Mesothelial cell of epicardium (in vitro differentiated cells): ENCODE results near the gene LRMDA. TPM values are rescaled to one million over a fixed set of nuclear protein-coding genes. Genes with fewer than 3 reads are reported as not detected.

ENCODE experiments used
- DNase-seq, 2 experiments: peaks; one replicate each; pipeline ENCODE4 v3.0.0; 2021; ENCODE audit warnings: low spot score in 2 of 2; ENCODE audit not compliant: unreplicated experiment in 2 of 2
- H3K27ac Mint-ChIP-seq: 2 replicates; pipeline ENCODE4 v1.8.0; 2021; ENCODE audit warnings: mixed read lengths
- H3K27me3 Mint-ChIP-seq: 2 replicates; pipeline ENCODE4 v1.8.0; 2021; ENCODE audit warnings: low read depth, mixed read lengths
- H3K36me3 Mint-ChIP-seq: 2 replicates; pipeline ENCODE4 v1.8.0; 2021; ENCODE audit warnings: mixed read lengths
- H3K4me1 Mint-ChIP-seq: 2 replicates; pipeline ENCODE4 v1.8.0; 2021; ENCODE audit warnings: mixed read lengths
- H3K4me3 Mint-ChIP-seq: 2 replicates; pipeline ENCODE4 v1.8.0; 2021; ENCODE audit warnings: mild to moderate bottlenecking, moderate library complexity, mixed read lengths
- H3K9me3 Mint-ChIP-seq: 2 replicates; pipeline ENCODE4 v1.8.0; 2021; ENCODE audit warnings: mixed read lengths
- total RNA-seq: library from RNA; stranded (reverse); gene quantifications from 3 replicates; pipeline ENCODE4 v1.2.1, GENCODE V29; 2021
- TF ChIP-seq, protein P1 (sequence below): fragments of 200-600 bp; sonication (generic); IDR thresholded peaks from one replicate; pipeline ENCODE4 v1.5.0; 2021; ENCODE audit warnings: antibody characterized with exemption; ENCODE audit not compliant: unreplicated experiment

LRMDA gene
- total RNA-seq, 1 donor from 2014 or later: 2.0 TPM

DNA sequence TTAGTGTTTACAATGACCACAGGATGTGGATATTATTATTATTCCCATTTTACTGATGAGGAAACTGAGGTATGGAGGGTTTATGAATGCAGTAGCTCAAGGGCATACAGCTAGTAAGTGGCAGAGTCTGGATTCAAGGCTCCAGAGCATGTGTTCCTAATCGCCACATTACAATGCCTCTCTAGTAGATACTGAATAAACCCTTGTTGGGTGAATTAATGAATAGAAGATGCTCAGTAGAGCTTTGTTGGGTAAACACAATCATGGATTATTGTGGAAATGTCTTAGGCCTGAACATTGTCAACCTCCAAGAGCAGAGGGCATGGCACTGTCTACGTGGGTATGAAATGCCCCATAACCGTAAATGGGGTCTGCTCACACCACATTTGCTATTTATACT is 545.3 kb downstream of the LRMDA start:
- Mint-ChIP-seq H3K27ac (no peak overlapping the region), H3K4me3 (no peak overlapping the region), H3K36me3 (no peaks in the 10 kb centered on the region), H3K4me1 (peaks cover 22% of the 10 kb centered on the region), H3K9me3 (no peaks in the 10 kb centered on the region), H3K27me3 (peaks cover 42% of the 10 kb centered on the region)
- no peak for DNase-seq
- TF ChIP-seq, protein P1, sequence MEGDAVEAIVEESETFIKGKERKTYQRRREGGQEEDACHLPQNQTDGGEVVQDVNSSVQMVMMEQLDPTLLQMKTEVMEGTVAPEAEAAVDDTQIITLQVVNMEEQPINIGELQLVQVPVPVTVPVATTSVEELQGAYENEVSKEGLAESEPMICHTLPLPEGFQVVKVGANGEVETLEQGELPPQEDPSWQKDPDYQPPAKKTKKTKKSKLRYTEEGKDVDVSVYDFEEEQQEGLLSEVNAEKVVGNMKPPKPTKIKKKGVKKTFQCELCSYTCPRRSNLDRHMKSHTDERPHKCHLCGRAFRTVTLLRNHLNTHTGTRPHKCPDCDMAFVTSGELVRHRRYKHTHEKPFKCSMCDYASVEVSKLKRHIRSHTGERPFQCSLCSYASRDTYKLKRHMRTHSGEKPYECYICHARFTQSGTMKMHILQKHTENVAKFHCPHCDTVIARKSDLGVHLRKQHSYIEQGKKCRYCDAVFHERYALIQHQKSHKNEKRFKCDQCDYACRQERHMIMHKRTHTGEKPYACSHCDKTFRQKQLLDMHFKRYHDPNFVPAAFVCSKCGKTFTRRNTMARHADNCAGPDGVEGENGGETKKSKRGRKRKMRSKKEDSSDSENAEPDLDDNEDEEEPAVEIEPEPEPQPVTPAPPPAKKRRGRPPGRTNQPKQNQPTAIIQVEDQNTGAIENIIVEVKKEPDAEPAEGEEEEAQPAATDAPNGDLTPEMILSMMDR: no peak

- TF ChIP-seq, protein P1: no peak
- Mint-ChIP-seq H3K27ac (no peak overlapping the region), H3K9me3 (no peaks in the 10 kb centered on the region), H3K4me1 (peaks cover 18% of the 10 kb centered on the region), H3K27me3 (peaks cover 44% of the 10 kb centered on the region), H3K36me3 (no peaks in the 10 kb centered on the region), H3K4me3 (no peak overlapping the region)
- DNase-seq: no peak
Measured at GRCh38 chr10:75977139-75977538, 545.7 kb downstream of the LRMDA start.

DNA sequence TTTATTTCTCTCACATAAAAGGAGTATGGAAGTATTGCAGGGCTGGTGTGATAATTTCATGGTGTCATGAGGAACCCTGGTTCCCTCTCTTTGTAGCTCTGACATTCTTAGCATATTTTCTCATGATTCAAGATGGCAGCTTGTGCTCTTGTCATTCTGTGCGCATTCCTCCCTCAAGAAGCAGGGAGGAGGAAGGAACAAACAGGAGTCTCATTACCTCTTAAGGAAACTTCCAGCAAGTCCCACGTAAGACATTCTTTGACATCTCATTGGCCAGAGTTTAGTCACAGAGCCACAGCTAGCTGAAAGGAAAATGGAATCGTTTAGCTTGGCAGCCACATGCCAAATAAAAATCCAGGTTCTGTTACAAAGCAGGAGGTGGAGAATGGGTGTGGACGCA is 546.8 kb downstream of the LRMDA start:
- H3K4me3 Mint-ChIP-seq: no peak overlapping the region
- H3K27me3 Mint-ChIP-seq: peaks cover 52% of the 10 kb centered on the region
- peak overlapping the region; percentile 17 for H3K27ac Mint-ChIP-seq
- no peak for DNase-seq
- H3K4me1 Mint-ChIP-seq: peaks cover 10% of the 10 kb centered on the region
- H3K36me3 Mint-ChIP-seq: no peaks in the 10 kb centered on the region
- H3K9me3 Mint-ChIP-seq: no peaks in the 10 kb centered on the region
- TF ChIP-seq, protein P1: no peak

- Mint-ChIP-seq H3K9me3 (no peaks in the 10 kb centered on the region), H3K36me3 (no peaks in the 10 kb centered on the region), H3K4me3 (no peak overlapping the region), H3K27ac (no peak overlapping the region), H3K4me1 (peaks cover 10% of the 10 kb centered on the region), H3K27me3 (peaks cover 53% of the 10 kb centered on the region)
- TF ChIP-seq, protein P1: no peak
- DNase-seq: no peak
Measured at GRCh38 chr10:75980419-75981002, 549.1 kb downstream of the LRMDA start.

DNA sequence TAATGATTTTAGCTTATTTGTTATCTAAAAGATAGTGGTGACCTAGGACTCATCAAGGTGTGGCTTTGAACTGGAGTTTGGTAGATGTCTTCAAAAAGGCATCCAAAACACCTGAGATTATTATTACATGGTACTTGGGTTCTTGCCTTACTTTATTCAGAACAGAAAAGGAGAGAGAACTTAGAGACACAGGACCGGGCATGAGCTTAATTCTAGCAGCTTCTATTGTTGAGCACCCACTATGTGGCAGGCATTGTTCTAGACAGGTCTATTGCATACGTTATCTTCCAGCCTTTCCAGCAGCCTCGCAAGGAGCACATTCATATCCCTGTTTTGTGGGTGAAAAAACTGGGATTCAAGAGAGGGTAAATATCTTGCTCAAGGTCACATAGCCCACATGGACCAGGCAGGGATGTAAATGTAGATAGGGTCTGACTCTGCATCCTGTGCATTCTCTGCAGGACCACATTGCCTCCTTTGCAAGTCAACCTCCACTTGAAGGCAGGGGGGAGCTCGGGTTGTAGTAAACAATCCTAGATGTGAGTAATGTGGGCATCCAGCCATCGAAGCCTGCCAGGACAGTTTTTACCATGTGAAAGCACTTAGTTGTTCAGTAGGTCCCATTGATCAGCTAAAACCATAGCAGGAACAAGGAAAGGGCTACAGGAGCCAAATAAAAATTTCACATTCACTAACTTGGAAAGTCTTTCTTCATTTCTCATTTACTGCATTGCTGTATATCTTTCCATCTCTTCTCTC is 551.4 kb downstream of the LRMDA start:
- H3K27me3 Mint-ChIP-seq: peaks cover 56% of the 10 kb centered on the region
- no peaks in the 10 kb centered on the region for H3K36me3 Mint-ChIP-seq
- TF ChIP-seq, protein P1: no peak
- peaks cover 9% of the 10 kb centered on the region for H3K4me1 Mint-ChIP-seq
- no peak overlapping the region for H3K27ac Mint-ChIP-seq
- no peak overlapping the region for H3K4me3 Mint-ChIP-seq
- DNase-seq: no peak
- no peaks in the 10 kb centered on the region for H3K9me3 Mint-ChIP-seq
